SKM-1 (cell line): Measurements from ENCODE around the gene ABL1.

Experiments used
- DNase-seq: peaks from one replicate; lab custom pipeline; 2025; ENCODE audit not compliant: unreplicated experiment; lab: John Stamatoyannopoulos, UW

The ABL1 gene

GRCh38 chr9:130930804-130931349 is 95.8 kb downstream of the ABL1 start:
- no peak for DNase-seq

GRCh38 chr9:130931508-130932254 is 96.6 kb downstream of the ABL1 start:
- no peak for DNase-seq

- no peak for DNase-seq
Observed at GRCh38 chr9:130932255-130933079, 97.4 kb downstream of the ABL1 start.

- no peak for DNase-seq
Observed at GRCh38 chr9:130933114-130934046, 98.3 kb downstream of the ABL1 start.

GRCh38 chr9:130934246-130934645 is 99.2 kb downstream of the ABL1 start:
- no peak for DNase-seq

- DNase-seq: no peak
Observed at GRCh38 chr9:130934702-130935647, 99.9 kb downstream of the ABL1 start.

GRCh38 chr9:130935648-130936271 is 100.7 kb downstream of the ABL1 start:
- DNase-seq: no peak

GRCh38 chr9:130936285-130937117 is 101.4 kb downstream of the ABL1 start:
- no peak for DNase-seq
